WTC11 (cell line): Measurements from ENCODE around the gene LZTR1. TPM values are rescaled to one million over a fixed set of nuclear protein-coding genes. Genes with fewer than 3 reads are reported as not detected.

ENCODE experiments used
- ATAC-seq: fragments of 200-7000 bp; cut with Tn5 transposase; 2 replicates; pipeline ENCODE4 v1.10.0; 2021; ENCODE audit warnings: mild to moderate bottlenecking, moderate library complexity
- CTCF ChIA-PET: fragments of 300-600 bp; sonication (Branson Sonifier 250); formaldehyde crosslinking; loops from one replicate; lab custom pipeline; 2021; ENCODE audit warnings: antibody characterized with exemption; lab: Charles Lee
- POLR2A ChIA-PET: fragments of 350-600 bp; sonication (Branson Sonifier 250); formaldehyde crosslinking; loops from one replicate; lab custom pipeline; 2021; ENCODE audit warnings: antibody characterized with exemption; lab: Charles Lee
- DNase-seq: peaks from one replicate; pipeline ENCODE4 v3.0.0; 2021; ENCODE audit warnings: low spot score
- H3K27ac Mint-ChIP-seq: 2 replicates; pipeline ENCODE4 v1.8.0; 2021; ENCODE audit warnings: mixed read lengths
- H3K27me3 Mint-ChIP-seq: 2 replicates; pipeline ENCODE4 v1.8.0; 2021; ENCODE audit warnings: low read depth, mild to moderate bottlenecking, moderate library complexity, mixed read lengths
- H3K36me3 Mint-ChIP-seq: 2 replicates; pipeline ENCODE4 v1.8.0; 2021; ENCODE audit warnings: mixed read lengths
- H3K4me1 Mint-ChIP-seq: 2 replicates; pipeline ENCODE4 v1.8.0; 2022; ENCODE audit warnings: mixed read lengths
- H3K4me3 Mint-ChIP-seq: 2 replicates; pipeline ENCODE4 v1.8.0; 2021; ENCODE audit warnings: mild to moderate bottlenecking, moderate library complexity, mixed read lengths
- H3K9me3 Mint-ChIP-seq: 2 replicates; pipeline ENCODE4 v1.8.0; 2021; ENCODE audit warnings: mixed read lengths
- AFF4 ChIP-seq: sonication (generic); formaldehyde crosslinking; IDR thresholded peaks from 2 replicates; pipeline ENCODE4 v1.8.1; 2023; ENCODE audit warnings: mild to moderate bottlenecking, missing genetic modification reagents, borderline replicate concordance
- CBFB ChIP-seq: sonication (generic); formaldehyde crosslinking; IDR thresholded peaks from 2 replicates; pipeline ENCODE4 v1.8.1; 2022; ENCODE audit warnings: mild to moderate bottlenecking, low read depth, missing genetic modification reagents
- E2F1 ChIP-seq: sonication (generic); formaldehyde crosslinking; IDR thresholded peaks from 2 replicates; pipeline ENCODE4 v1.8.0; 2022; ENCODE audit warnings: mild to moderate bottlenecking, missing genetic modification reagents
- ELF4 ChIP-seq: sonication (generic); formaldehyde crosslinking; IDR thresholded peaks from 2 replicates; pipeline ENCODE4 v1.8.1; 2022; ENCODE audit warnings: low read depth, mild to moderate bottlenecking, moderate library complexity, missing genetic modification reagents
- EMX1 ChIP-seq: fragments of 250-450 bp; sonication (Bioruptor Pico); IDR thresholded peaks from 2 replicates; pipeline ENCODE4 v1.8.0; 2021; ENCODE audit warnings: mild to moderate bottlenecking
- FOXP4 ChIP-seq: sonication (generic); formaldehyde crosslinking; IDR thresholded peaks from 2 replicates; pipeline ENCODE4 v1.8.0; 2022; ENCODE audit warnings: mild to moderate bottlenecking, missing genetic modification reagents
- GABPB1 ChIP-seq: sonication (generic); formaldehyde crosslinking; IDR thresholded peaks from 2 replicates; pipeline ENCODE4 v1.8.1; 2023; ENCODE audit warnings: mild to moderate bottlenecking, missing genetic modification reagents
- IRF2 ChIP-seq: sonication (generic); formaldehyde crosslinking; IDR thresholded peaks from 2 replicates; pipeline ENCODE4 v1.8.0; 2022; ENCODE audit warnings: low read depth, missing genetic modification reagents, borderline replicate concordance
- MLX ChIP-seq: sonication (generic); formaldehyde crosslinking; IDR thresholded peaks from 2 replicates; pipeline ENCODE4 v1.8.1; 2023; ENCODE audit warnings: mild to moderate bottlenecking, missing genetic modification reagents, moderate library complexity
- MYBL2 ChIP-seq: sonication (generic); formaldehyde crosslinking; IDR thresholded peaks from 2 replicates; pipeline ENCODE4 v1.8.1; 2023; ENCODE audit warnings: mild to moderate bottlenecking, moderate library complexity, missing genetic modification reagents
- NFATC4 ChIP-seq: fragments of 250-450 bp; sonication (Bioruptor Pico); IDR thresholded peaks from 2 replicates; pipeline ENCODE4 v1.9.0; 2021; ENCODE audit warnings: mild to moderate bottlenecking
- PRDM15 ChIP-seq: sonication (generic); formaldehyde crosslinking; IDR thresholded peaks from 2 replicates; pipeline ENCODE4 v1.8.0; 2022; ENCODE audit warnings: missing genetic modification reagents
- PREB ChIP-seq: sonication (generic); formaldehyde crosslinking; IDR thresholded peaks from 2 replicates; pipeline ENCODE4 v1.8.1; 2022; ENCODE audit warnings: mild to moderate bottlenecking, missing genetic modification reagents, moderate library complexity, borderline replicate concordance
- RELA ChIP-seq: sonication (generic); formaldehyde crosslinking; IDR thresholded peaks from 2 replicates; pipeline ENCODE4 v1.8.1; 2022; ENCODE audit warnings: missing genetic modification reagents, mild to moderate bottlenecking, borderline replicate concordance
- ZNF121 ChIP-seq: sonication (generic); formaldehyde crosslinking; IDR thresholded peaks from 2 replicates; pipeline ENCODE4 v1.8.0; 2023; ENCODE audit warnings: missing genetic modification reagents
- ZNF232 ChIP-seq: sonication (generic); formaldehyde crosslinking; IDR thresholded peaks from 2 replicates; pipeline ENCODE4 v1.8.0; 2022; ENCODE audit warnings: mild to moderate bottlenecking, missing genetic modification reagents
- ZNF263 ChIP-seq: sonication (generic); formaldehyde crosslinking; IDR thresholded peaks from 2 replicates; pipeline ENCODE4 v1.8.1; 2022; ENCODE audit warnings: low read depth, mild to moderate bottlenecking, moderate library complexity, missing genetic modification reagents
- ZNF416 ChIP-seq: fragments of 250-450 bp; sonication (Bioruptor Pico); IDR thresholded peaks from 2 replicates; pipeline ENCODE4 v1.9.0; 2021; ENCODE audit warnings: mild to moderate bottlenecking, inconsistent platforms
- ZNF425 ChIP-seq: fragments of 250-450 bp; sonication (Bioruptor Pico); conservative IDR thresholded peaks from 2 replicates; pipeline ENCODE4 v1.9.0; 2021; ENCODE audit warnings: mild to moderate bottlenecking
- total RNA-seq: library from RNA; stranded (reverse); gene quantifications from 3 replicates; pipeline ENCODE4 v1.2.3, GENCODE V29; 2021

Gene LZTR1
- total RNA-seq, 1 experiment from 2014 or later: 38.3 TPM

- TF ChIP-seq IRF2 (CRISPR knock-in tag) (no peak), CBFB (CRISPR knock-in tag) (no peak), ZNF416 (CRISPR knock-in tag) (no peak), ZNF263 (CRISPR knock-in tag) (no peak), ZNF232 (CRISPR knock-in tag) (no peak)
These were observed 11.4 kb downstream of the LZTR1 start (continued) for GRCh38 chr22:20993304-20994127.

- DNase-seq (no peak), ATAC-seq (no peak)
- H3K9me3 Mint-ChIP-seq: no peaks in the 10 kb centered on the region
- no peaks in the 10 kb centered on the region for H3K36me3 Mint-ChIP-seq
- ChIA-PET POLR2A (no interaction called here), CTCF (interaction anchor here (1.3 kb wide), 1 partner anchor 12 kb away, joined by 3 read pairs; the partner anchor contains the start of gene LZTR1)
- no peaks in the 10 kb centered on the region for H3K4me1 Mint-ChIP-seq
- no peak overlapping the region for H3K27ac Mint-ChIP-seq
- H3K27me3 Mint-ChIP-seq: no peaks in the 10 kb centered on the region
- H3K4me3 Mint-ChIP-seq: no peak overlapping the region
- TF ChIP-seq EMX1 (no peak), PREB (CRISPR knock-in tag) (no peak), MLX (no peak), FOXP4 (CRISPR knock-in tag) (no peak), PRDM15 (CRISPR knock-in tag) (no peak), E2F1 (no peak), NFATC4 (CRISPR knock-in tag) (no peak), AFF4 (no peak), ZNF425 (CRISPR knock-in tag) (no peak), IRF2 (CRISPR knock-in tag) (no peak), RELA (CRISPR knock-in tag) (no peak), ZNF121 (CRISPR knock-in tag) (no peak), ELF4 (CRISPR knock-in tag) (no peak), GABPB1 (CRISPR knock-in tag) (no peak), MYBL2 (CRISPR knock-in tag) (no peak)
These were observed 12.2 kb downstream of the LZTR1 start for GRCh38 chr22:20994128-20994901.
